Ascending aorta (tissue), 2 donors: Measurements from ENCODE around the gene POLR3C. TPM values are rescaled to one million over a fixed set of nuclear protein-coding genes. Genes with fewer than 3 reads are reported as not detected.

Experiments used
- DNase-seq, 2 donors: peaks; one replicate each; pipeline ENCODE4 v3.0.0-alpha.2; 2019; ENCODE audit warnings: low spot score in 2 of 2
- H3K27ac ChIP-seq, 2 donors: fragments of 200-600 bp; sonication (generic); one replicate each; pipeline ENCODE4 v1.5.1; 2016 to 2017; ENCODE audit warnings: mild to moderate bottlenecking in 1 of 2
- H3K27me3 ChIP-seq: fragments of 200-600 bp; sonication (generic); one replicate; pipeline ENCODE4 v1.5.1; 2017
- H3K36me3 ChIP-seq, 2 donors: fragments of 200-600 bp; sonication (generic); one replicate each; pipeline ENCODE4 v1.5.1; 2016
- H3K4me1 ChIP-seq, 2 donors: fragments of 200-600 bp; sonication (generic); one replicate each; pipeline ENCODE4 v1.5.1; 2016 to 2017; ENCODE audit warnings: mild to moderate bottlenecking in 1 of 2
- H3K4me3 ChIP-seq, 2 donors: fragments of 200-600 bp; sonication (generic); one replicate each; pipeline ENCODE4 v1.5.1; 2016 to 2017; ENCODE audit warnings: mild to moderate bottlenecking in 1 of 2
- H3K9me3 ChIP-seq, 2 donors: fragments of 200-600 bp; sonication (generic); one replicate each; pipeline ENCODE4 v1.5.1; 2016
- intact Hi-C: fragments of 100-400 bp; cut with DNase I; formaldehyde crosslinking; loops from one replicate; pipeline ENCODE4 v1.15.1; 2023
- total RNA-seq: library from RNA; depleted of rRNA; stranded (reverse); fragments of >200 nt; gene quantifications from one replicate; pipeline ENCODE4 v1.1.0, GENCODE V29; 2016
- TF ChIP-seq, protein P1 (sequence below), 3 experiments: fragments of 200-600 bp in 2 of 3; fragments of 450-650 bp in 1 of 3; sonication (generic) in 2 of 3; IDR thresholded peaks; one replicate each; pipeline ENCODE4 v1.5.1; 2016 to 2019; ENCODE audit warnings: antibody characterized with exemption in 3 of 3, mild to moderate bottlenecking in 1 of 3, moderate library complexity in 1 of 3

Gene POLR3C
- total RNA-seq, 1 donor from 2014 or later: 18.9 TPM

DNA sequence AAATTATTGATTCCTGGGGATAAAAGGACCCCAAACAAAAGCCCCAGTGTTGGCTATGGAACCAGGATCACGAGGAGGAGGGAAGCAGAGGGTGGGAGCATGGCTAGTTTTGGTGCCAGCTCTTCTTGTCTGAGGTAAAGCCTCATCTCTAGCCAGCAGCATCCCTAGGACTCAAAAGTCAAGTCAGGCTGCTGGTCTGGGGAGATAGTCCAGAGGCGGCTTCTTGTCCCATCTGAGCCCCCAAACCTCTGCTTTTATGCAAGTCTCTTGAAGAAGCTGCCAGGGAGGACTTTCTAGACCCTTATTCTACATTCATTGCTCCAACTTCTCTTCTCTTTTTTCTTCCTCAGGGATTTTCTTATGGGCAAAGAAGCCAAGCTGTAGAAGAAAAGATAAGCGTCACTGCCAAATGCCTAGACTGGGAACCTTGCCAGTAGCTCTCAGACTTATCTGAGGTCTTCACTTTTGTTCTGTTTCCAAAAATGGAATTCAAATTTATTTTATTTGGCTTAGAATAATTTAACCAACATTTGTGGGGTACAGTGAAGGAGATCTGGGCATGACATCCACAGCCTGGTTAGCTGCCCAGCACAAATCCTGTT is 68.6 kb downstream of the POLR3C start:
- Histone ChIP-seq H3K4me1 (peaks cover 14 to 36% of the 10 kb centered on the region in 2 donors), H3K27me3 (no peaks in the 10 kb centered on the region), H3K9me3 (no peaks in the 10 kb centered on the region), H3K36me3 (peaks cover 24 to 44% of the 10 kb centered on the region in 2 donors), H3K27ac (peak overlapping the region; percentile 92 to 98), H3K4me3 (peak overlapping the region in 1 of 2 donors; percentile 23)
- intact Hi-C loops: loop anchor here (1.0 to 5.0 kb wide), 4 partner anchors 16 to 120 kb away; no protein-coding TSS in a partner anchor
- TF ChIP-seq, protein P1, sequence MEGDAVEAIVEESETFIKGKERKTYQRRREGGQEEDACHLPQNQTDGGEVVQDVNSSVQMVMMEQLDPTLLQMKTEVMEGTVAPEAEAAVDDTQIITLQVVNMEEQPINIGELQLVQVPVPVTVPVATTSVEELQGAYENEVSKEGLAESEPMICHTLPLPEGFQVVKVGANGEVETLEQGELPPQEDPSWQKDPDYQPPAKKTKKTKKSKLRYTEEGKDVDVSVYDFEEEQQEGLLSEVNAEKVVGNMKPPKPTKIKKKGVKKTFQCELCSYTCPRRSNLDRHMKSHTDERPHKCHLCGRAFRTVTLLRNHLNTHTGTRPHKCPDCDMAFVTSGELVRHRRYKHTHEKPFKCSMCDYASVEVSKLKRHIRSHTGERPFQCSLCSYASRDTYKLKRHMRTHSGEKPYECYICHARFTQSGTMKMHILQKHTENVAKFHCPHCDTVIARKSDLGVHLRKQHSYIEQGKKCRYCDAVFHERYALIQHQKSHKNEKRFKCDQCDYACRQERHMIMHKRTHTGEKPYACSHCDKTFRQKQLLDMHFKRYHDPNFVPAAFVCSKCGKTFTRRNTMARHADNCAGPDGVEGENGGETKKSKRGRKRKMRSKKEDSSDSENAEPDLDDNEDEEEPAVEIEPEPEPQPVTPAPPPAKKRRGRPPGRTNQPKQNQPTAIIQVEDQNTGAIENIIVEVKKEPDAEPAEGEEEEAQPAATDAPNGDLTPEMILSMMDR (IDR thresholded peaks at IDR 0.05): no peak
- DNase-seq: no peak

DNA sequence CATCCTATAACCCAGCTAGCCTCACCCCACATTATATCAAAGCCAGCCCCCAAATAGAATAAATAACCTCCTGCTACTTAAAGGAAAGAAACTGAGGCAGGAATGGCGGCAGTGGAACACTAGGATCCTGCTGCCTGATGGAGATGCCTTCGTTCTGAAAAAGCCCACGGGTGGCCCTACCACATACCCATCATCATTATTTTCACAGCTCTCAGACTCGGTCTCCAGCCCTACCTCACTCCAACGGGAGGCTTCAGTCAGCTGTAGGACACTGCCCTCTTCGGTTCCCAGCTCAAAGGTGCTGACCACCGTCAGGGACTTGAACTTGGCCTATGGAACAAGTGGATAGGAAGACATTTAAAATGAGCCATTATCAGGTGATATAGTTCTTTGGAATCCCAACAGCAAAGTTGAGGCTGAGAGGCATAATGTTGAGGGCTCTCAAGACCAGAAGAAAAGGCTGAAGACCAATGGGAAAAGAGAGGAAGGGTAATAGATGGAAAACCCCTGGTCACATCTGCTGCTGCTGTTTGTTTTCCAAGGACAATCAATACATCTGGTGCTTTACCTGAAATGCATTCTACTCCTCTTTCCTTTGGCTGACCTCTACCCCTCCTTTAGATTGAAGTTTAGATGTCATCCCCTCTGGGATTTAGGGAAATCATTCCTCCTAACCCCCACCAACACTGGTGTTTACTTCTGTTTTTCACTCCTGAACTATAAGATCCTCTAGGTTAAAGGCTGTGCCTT is 69.5 kb downstream of the POLR3C start:
- TF ChIP-seq, protein P1 (IDR thresholded peaks at IDR 0.05): no peak
- H3K9me3 ChIP-seq: no peaks in the 10 kb centered on the region
- peaks cover 33 to 53% of the 10 kb centered on the region in 2 donors for H3K36me3 ChIP-seq
- H3K4me3 ChIP-seq: no peak overlapping the region
- intact Hi-C loops: loop anchor here (2.0 to 5.0 kb wide), 3 partner anchors 63 to 119 kb away; no protein-coding TSS in a partner anchor
- H3K27ac ChIP-seq: peak overlapping the region; percentile 92 to 98
- peaks cover 14 to 36% of the 10 kb centered on the region in 2 donors for H3K4me1 ChIP-seq
- no peak for DNase-seq
- no peaks in the 10 kb centered on the region for H3K27me3 ChIP-seq

Other genes starting within 250 kb of the POLR3C start
- 12.3 TPM for gene GPR89A, start 216.2 kb upstream of the POLR3C start, total RNA-seq
- not detected for gene PDZK1, start 116.8 kb upstream of the POLR3C start, total RNA-seq
- not detected for gene CD160, start 104.7 kb upstream of the POLR3C start, total RNA-seq
- gene RNF115, start 105 bp upstream of the POLR3C start, total RNA-seq: 16.5 TPM
- not detected for gene NUDT17, start 21.4 kb downstream of the POLR3C start, total RNA-seq
- gene PIAS3, start 34.9 kb downstream of the POLR3C start, total RNA-seq: 44.4 TPM
- gene ANKRD35, start 61.7 kb downstream of the POLR3C start, total RNA-seq: 19.9 TPM
- gene ITGA10, start 85.8 kb downstream of the POLR3C start, total RNA-seq: 83.1 TPM
- 11.2 TPM for gene PEX11B, start 94.5 kb downstream of the POLR3C start, total RNA-seq
- 48.9 TPM for gene RBM8A, start 103.3 kb downstream of the POLR3C start, total RNA-seq
- gene LIX1L, start 133.8 kb downstream of the POLR3C start, total RNA-seq: 44.0 TPM
- 13.6 TPM for gene ANKRD34A, start 140.4 kb downstream of the POLR3C start, total RNA-seq
- 22.9 TPM for gene POLR3GL, start 140.5 kb downstream of the POLR3C start, total RNA-seq
- gene TXNIP, start 172.4 kb downstream of the POLR3C start, total RNA-seq: 877 TPM
- not detected for gene HJV, start 197.5 kb downstream of the POLR3C start, total RNA-seq